Hematopoietic multipotent progenitor cell treated with erythropoietin and hydrocortisone succinate and interleukin-3 and kit ligand, for 17 days (in vitro differentiated cells): ENCODE results near the gene ZNF274.
"Not testable (repeated sequence)": the region's sequence is repeated elsewhere in the genome, so short reads cannot be mapped to it uniquely, and the experiment has no call there.

Source experiments
- DNase-seq: peaks from one replicate; pipeline ENCODE4 v3.0.0-alpha.2; 2015; ENCODE audit warnings: low spot score

Gene ZNF274

DNA sequence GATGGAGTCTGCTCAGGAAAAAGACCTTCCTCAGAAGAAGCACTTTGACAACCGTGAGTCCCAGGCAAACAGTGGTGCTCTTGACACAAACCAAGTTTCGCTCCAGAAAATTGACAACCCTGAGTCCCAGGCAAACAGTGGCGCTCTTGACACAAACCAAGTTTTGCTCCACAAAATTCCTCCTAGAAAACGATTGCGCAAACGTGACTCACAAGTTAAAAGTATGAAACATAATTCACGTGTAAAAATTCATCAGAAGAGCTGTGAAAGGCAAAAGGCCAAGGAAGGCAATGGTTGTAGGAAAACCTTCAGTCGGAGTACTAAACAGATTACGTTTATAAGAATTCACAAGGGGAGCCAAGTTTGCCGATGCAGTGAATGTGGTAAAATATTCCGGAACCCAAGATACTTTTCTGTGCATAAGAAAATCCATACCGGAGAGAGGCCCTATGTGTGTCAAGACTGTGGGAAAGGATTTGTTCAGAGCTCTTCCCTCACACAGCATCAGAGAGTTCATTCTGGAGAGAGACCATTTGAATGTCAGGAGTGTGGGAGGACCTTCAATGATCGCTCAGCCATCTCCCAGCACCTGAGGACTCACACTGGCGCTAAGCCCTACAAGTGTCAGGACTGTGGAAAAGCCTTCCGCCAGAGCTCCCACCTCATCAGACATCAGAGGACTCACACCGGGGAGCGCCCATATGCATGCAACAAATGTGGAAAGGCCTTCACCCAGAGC lies 29.6 kb downstream of the ZNF274 start:
- no peak for DNase-seq

DNA sequence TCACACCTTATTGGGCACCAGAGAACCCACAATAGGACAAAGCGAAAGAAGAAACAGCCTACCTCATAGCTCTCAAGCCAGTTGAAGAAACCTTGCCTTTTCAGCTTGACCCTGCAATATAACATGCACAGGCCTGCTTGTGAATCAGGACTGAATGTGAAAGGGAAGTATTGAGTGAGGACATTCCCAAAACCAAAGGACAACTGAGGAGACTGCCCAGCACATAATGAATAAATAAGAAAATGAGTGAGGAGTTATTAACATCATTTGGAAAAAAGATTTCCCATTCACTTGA lies 30.2 kb downstream of the ZNF274 start:
- no peak for DNase-seq

DNA sequence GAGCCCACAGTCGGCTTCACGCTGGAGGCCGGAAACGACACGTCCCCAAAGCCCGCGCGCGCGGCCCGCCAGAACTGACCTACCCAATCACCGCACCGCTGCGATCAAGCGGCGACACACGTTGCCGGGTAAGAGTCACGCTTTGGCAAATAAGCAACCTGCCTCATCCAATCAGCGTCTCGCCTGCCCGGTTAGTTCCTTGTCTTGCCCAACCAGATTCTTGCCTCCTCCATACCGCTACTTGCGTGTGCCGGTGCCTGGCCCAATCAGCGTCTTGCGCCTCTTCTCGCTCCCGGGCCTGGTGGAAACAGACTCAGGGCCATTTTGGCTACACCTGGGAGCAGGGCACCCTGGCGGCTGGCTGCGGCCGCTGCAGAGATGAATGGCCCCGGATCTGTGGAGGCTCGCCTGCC lies 34.2 kb downstream of the ZNF274 start:
- DNase-seq = no peak

DNA sequence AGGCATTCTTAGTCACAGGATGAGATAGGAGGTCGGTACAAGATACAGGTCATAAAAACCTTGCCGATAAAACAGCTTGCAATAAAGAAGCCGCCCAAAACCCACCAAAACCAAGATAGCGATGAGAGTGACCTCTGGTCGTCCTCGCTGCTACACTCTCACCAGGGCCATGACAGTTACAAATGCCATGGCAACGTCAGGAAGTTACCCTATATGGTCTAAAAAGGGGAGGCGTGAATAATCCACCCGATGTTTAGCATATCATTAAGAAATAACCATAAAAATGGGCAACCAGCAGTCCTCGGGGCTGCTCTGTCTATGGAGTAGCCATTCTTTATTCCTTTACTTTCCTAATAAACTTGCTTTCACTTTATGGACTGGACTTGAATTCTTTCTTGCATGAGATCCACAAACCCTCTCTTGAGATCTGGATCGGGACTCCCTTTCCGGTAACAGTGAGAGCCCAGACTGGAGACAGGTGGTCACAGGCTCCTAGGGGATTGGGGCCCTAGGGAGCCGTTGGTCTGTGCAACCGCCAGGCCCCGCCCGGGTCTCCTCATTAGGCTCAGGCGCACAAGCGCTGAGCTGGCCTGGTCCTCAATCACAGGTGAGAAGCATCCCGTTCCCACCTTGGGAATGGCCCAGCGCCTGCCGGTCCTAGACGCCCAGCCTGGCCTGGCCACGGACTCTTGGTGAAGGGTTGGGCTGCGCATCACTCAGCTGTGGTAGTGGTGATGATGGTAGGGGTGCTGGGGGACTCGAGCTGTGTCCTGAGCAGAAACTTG lies 34.9 kb downstream of the ZNF274 start:
- DNase-seq = no peak

DNA sequence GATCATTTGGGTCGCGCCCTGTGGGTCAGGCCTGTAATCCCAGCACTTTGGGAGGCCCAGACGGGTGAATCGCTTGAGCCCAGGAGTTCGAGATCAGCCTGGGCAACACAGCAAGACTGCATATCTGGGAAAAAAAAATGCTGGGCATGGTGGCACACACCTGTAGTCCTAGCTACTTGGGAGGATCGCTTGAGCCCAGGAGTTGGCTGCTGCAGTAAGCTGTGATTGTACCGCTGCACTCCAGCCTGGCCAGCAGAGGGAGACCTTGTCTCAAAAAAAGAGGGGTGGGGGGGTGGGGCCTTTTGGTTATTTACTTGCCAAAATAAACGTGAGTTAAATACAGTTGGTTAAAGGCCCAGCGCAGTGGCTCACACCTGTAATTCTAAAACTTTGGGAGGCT lies 36.0 kb downstream of the ZNF274 start:
- DNase-seq = peak; percentile 23

DNA sequence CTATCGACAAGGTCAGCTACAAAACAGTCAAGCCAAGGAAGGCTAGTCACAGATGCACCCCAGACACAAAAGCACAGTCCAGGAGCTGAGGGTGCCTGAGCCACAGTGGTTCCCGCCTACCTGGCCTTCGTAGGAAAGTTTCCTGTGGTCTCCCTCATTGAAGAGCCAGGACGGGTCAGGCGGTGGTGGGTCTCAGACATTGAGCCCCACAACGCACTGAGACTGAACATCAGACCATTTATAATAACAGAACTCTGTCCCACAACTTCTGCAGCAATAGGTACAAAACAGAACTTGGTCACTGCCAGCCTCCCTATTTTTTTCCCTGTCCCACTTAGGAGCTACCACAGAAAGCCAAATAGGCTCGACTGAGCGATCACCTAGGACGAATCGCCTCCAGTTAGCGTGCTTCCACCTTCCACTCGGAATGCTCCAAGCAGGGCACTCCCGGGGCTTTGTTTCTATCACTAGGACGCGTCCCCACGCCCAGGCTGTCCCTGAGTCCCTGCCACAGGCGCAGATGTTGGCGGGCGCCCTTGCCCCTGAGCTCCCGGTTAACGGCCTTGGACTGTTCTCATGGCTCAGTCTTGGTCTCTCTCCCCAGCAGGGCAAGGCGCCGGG lies 45.2 kb downstream of the ZNF274 start:
- no peak for DNase-seq

DNA sequence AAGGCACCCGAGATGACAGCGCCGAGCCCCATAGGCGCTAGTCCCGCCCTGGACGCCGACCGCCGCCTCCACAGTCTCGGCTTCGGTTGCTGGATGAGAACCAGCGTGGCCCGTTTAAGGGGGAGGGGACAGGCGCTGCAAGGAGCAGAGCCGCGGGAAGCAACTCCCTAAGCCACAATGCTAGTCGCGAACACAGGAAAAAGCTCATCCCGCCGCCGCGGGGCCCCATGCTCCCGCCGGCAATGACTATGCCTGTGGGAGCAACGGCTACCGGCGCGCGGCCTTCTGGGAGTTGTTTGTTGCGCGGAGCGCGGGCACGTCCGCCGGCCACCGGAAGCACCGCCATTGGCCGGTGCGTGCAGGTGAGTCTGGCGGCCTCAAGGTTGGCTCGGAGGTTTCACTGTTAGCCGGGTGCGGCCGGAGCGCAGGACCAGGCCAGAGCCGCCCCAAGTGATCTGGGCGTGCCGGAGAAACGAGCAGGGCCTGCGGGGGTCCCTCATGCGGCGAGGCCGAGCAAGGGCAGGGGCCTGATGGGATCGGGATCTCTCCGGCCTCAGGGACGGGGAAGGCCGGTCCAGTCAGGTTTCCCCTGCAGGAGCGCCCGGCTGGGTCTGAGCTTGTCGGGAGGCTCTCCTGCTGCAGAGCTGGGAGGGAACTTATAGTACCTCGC lies 45.9 kb downstream of the ZNF274 start, which contains the start of gene ZNF544:
Gene ZNF544 (plus strand): TSS at position 330 of the 670 bp plus-strand sequence. CDS start 15,110 bp downstream, outside the sequence.
- peak; percentile 52 for DNase-seq

DNA sequence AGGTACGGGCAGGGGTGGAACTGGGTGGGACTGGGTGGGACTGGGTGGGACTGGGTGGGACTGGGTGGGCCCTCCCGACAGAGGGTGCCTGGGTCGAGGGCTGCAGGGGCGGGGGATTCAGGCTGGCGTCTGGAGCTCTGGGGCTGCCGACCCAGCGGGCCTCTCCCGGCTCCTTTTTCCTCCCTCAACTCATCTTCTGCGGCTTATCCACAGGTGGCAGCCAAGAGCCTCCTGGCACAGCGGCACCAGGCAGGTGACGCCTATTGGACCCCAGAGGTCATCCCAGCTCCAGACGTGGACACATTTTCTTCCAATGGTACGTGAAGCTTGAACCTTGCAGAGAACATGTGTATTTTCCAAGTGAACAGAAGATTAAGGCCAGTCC lies 46.4 kb downstream of the ZNF274 start:
- DNase-seq = peak; percentile 28

DNA sequence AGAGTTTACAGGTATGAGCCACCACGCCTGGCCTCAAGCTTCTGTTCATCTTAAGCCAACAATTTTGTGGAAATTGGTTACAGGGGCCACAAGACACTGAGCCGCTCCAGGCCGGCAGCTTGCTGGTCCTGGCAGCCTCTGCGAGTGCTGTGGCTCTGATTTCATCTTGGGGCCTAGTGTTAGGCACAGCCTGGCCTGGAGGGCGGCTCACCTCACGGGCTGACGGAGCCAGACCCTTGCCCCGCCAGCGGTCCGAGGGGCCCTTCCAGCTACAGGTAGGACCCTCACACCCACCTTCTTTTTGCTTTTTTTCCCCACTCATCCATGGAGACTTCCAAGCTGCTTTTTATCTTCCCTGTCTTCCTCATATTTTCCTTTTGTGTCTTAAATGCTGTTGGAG lies 54.5 kb downstream of the ZNF274 start:
- no peak for DNase-seq

DNA sequence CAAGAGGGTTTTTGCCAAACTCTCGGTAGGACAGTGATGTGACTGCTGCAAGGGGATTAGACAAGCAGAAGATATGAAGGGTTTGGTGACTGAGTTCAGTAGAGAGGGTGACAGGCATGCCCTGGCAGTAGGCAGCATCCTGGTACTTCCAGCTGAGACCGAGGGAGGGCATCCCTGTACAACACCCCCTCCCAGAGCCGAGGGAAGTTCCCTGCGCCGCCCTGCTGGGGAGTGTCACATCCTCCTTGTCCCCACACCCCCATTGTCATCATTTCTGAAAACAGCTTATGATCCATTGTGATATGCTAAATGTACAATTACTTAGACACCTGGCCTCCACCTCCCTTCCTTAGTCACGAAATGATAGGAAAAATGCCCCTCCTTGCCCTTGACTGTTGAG lies 60.5 kb downstream of the ZNF274 start:
- DNase-seq = no peak

DNA sequence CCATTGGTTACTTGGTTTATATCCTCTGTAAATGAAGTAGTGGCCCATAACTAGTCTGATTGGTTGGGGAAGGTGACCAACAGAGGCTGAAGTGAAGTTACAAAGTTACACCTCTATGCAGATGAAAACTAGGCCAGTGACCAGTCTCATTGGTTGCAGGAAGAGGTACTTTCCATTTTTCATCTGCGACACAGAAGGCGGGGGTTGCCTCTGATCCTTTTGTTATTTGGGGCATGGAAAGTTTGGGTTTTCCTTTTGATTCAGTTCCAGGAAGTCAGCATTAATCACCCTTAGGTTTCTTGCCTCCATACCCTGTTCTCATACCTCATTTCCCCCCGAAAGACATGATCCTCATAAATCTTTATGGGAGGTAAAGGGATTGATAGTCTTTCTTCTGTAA lies 66.0 kb downstream of the ZNF274 start:
- DNase-seq = no peak

DNA sequence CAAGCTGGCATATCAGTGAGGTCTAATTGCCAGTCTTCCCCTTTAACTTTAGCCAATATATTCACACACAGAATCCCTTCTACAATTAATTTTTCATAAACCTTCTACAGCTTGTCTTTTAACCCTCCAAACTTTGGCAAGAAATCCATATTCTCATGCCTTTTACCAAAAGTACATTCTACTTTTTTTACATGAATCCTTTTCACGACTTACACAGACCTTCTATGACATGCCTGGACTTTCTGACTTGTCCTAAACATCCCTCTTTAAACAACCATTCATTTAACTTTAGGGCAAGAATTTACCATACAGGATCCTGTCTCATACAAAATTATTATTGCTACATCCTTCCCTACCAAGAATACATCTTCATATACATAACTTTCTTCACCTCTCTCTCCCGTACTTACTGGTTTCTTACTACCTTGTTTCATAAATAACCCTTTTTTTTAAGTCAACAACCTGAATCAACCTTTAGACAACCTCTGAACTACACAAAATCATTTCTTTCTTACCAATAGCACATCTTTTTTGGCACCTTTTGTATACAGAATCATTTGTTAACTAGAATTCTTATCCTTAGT lies 69.3 kb downstream of the ZNF274 start:
- no peak for DNase-seq

DNA sequence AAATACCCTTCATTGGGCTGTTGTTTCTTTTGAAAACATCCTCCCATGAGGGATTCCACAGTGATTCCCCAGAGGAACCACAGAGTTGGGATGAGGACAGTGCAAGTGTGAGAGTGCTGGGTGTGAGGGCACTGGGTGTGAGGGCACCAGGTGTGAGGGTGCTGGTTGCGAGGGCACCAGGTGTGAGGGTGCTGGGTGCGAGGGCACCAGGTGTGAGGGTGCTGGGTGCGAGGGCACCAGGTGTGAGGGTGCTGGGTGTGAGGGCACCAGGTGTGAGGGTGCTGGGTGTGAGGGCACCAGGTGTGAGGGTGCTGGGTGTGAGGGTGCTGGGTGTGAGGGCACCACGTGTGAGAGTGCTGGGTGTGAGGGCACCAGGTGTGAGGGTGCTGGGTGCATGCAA lies 75.4 kb downstream of the ZNF274 start:
- DNase-seq = not testable (repeated sequence)

DNA sequence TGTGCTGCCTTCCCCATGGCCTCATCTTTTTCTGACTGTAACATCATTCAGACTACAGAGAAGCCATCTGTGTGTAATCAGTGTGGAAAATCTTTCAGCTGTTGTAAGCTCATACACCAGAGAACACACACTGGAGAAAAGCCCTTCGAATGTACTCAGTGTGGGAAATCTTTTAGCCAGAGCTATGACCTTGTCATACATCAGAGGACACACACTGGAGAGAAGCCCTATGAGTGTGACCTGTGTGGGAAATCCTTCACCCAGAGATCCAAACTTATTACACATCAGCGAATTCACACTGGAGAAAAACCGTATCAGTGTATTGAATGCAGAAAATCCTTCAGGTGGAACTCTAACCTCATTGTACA lies 78.7 kb downstream of the ZNF274 start:
- no peak for DNase-seq

DNA sequence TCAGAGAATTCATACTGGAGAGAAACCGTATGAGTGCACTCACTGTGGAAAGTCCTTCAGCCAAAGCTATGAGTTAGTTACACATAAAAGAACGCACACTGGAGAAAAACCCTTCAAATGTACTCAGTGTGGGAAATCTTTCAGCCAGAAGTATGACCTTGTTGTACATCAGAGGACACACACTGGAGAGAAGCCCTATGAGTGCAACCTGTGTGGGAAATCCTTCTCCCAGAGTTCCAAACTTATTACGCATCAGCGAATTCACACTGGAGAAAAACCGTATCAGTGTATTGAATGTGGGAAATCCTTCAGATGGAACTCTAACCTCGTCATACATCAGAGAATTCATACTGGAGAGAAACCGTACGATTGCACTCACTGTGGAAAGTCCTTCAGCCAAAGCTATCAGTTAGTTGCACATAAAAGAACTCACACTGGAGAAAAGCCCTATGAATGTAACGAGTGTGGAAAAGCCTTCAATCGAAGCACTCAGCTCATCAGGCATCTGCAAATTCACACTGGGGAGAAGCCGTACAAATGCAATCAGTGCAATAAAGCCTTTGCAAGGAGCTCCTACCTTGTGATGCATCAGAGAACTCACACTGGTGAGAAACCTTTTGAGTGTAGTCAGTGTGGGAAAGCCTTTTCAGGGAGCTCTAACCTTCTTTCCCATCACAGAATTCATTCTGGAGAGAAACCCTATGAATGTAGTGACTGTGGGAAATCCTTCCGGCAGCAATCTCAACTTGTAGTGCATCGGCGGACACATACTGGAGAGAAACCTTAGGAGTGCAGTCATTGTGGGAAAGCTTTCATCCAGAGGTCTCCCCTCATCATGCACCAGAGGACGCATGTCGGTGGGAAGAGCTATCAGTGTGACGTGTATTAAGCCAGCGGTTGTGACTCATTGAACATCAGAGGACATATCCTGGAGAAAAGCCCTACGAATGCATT lies 79.4 kb downstream of the ZNF274 start:
- no peak for DNase-seq

DNA sequence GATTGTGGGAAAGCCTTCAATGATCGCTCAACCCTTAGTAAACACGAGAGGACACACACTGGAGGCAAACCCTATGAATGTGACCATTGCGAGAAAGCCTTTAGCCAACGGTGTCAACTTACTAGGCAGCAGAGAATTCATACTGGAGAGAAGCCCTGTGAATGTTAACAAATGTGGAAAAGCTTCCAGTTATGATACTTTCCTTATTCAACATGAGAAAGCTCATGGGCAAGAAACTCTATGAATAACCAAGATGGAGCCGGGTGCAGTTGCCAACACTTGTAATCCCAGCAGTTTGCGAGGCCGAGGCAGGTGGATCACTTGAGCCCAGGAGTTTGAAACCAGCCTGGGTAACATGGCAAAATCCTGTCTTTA lies 80.0 kb downstream of the ZNF274 start:
- no peak for DNase-seq
